ENCODE measurements around the gene SLC39A9.

Gene SLC39A9

GRCh38 chr14:69404883-69405282 lies 6.4 kb downstream of the SLC39A9 start (continued):
- TF ChIP-seq OSR1 (CRISPR knock-in tag; IDR thresholded peaks at IDR 0.05): no peak
- no peak for TF ChIP-seq ESRRG (CRISPR knock-in tag; IDR thresholded peaks at IDR 0.05)
- TF ChIP-seq, protein P1, sequence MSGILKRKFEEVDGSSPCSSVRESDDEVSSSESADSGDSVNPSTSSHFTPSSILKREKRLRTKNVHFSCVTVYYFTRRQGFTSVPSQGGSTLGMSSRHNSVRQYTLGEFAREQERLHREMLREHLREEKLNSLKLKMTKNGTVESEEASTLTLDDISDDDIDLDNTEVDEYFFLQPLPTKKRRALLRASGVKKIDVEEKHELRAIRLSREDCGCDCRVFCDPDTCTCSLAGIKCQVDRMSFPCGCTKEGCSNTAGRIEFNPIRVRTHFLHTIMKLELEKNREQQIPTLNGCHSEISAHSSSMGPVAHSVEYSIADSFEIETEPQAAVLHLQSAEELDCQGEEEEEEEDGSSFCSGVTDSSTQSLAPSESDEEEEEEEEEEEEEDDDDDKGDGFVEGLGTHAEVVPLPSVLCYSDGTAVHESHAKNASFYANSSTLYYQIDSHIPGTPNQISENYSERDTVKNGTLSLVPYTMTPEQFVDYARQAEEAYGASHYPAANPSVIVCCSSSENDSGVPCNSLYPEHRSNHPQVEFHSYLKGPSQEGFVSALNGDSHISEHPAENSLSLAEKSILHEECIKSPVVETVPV (CRISPR knock-in tag; IDR thresholded peaks at IDR 0.05): no peak
- no peak for TF ChIP-seq ZNF565 (CRISPR knock-in tag; conservative IDR thresholded peaks at IDR 0.05; ENCODE audit: low read depth)
- no peak for TF ChIP-seq ZFP30 (CRISPR knock-in tag; IDR thresholded peaks at IDR 0.05)
- no peak for TF ChIP-seq ZNF8 (CRISPR knock-in tag; IDR thresholded peaks at IDR 0.05)
- TF ChIP-seq RARB (CRISPR knock-in tag; IDR thresholded peaks at IDR 0.05): no peak
- no peak for TF ChIP-seq ZC3H10 (CRISPR knock-in tag; IDR thresholded peaks at IDR 0.05)

GRCh38 chr14:69405762-69406161 lies 7.3 kb downstream of the SLC39A9 start:
- TF ChIP-seq ESRRG (CRISPR knock-in tag; IDR thresholded peaks at IDR 0.05) (no peak), PATZ1 (CRISPR knock-in tag; IDR thresholded peaks at IDR 0.05; ENCODE audit: borderline replicate concordance) (no peak), CSDC2 (CRISPR knock-in tag; IDR thresholded peaks at IDR 0.05) (no peak), ZFP30 (CRISPR knock-in tag; IDR thresholded peaks at IDR 0.05) (no peak), PPARA (CRISPR knock-in tag; IDR thresholded peaks at IDR 0.05; ENCODE audit: borderline replicate concordance) (no peak), GLIS3 (CRISPR knock-in tag; IDR thresholded peaks at IDR 0.05) (no peak), TOX (CRISPR knock-in tag; IDR thresholded peaks at IDR 0.05; ENCODE audit: borderline replicate concordance) (no peak), RARB (CRISPR knock-in tag; IDR thresholded peaks at IDR 0.05) (no peak), ARNTL (CRISPR knock-in tag; IDR thresholded peaks at IDR 0.05; ENCODE audit: borderline replicate concordance, low read depth) (no peak), ZNF565 (CRISPR knock-in tag; conservative IDR thresholded peaks at IDR 0.05; ENCODE audit: low read depth) (no peak), ZNF70 (CRISPR knock-in tag; IDR thresholded peaks at IDR 0.05) (no peak), OSR1 (CRISPR knock-in tag; IDR thresholded peaks at IDR 0.05) (no peak)
- TF ChIP-seq, protein P2, sequence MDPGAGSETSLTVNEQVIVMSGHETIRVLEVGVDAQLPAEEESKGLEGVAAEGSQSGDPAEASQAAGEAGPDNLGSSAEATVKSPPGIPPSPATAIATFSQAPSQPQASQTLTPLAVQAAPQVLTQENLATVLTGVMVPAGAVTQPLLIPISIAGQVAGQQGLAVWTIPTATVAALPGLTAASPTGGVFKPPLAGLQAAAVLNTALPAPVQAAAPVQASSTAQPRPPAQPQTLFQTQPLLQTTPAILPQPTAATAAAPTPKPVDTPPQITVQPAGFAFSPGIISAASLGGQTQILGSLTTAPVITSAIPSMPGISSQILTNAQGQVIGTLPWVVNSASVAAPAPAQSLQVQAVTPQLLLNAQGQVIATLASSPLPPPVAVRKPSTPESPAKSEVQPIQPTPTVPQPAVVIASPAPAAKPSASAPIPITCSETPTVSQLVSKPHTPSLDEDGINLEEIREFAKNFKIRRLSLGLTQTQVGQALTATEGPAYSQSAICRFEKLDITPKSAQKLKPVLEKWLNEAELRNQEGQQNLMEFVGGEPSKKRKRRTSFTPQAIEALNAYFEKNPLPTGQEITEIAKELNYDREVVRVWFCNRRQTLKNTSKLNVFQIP (CRISPR knock-in tag; IDR thresholded peaks at IDR 0.05; ENCODE audit: borderline replicate concordance, low read depth): no peak
- no peak for ATAC-seq

DNA sequence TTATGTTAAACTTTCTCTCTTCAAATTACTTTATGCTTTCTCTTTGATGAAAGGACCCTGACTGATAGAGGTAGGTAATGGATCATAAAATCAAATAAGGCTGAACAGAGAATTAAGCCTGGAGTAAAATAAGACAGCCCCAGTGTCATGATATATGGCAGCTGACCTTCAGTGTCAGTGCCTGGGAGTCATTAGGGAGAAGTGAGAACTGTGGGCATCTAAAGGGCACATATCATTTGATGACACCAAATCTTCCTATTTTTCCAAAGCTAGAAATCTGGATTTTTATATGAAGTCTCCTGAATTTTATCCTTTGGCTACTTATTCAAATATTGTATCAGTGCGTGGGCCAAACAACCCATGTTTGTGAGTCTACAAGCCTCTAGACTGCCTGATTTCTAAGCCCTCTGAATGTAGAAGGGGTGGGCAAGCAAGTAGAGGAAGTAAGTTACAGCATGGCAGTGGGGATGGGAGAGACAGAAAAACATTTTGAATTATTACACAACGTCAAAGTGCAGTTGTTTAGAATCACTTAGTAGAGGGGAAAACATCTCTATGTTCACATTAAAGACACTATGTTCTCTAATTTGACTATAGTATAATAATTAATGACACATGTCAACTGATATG lies 10.0 kb downstream of the SLC39A9 start:
- TF ChIP-seq CSDC2 (CRISPR knock-in tag; IDR thresholded peaks at IDR 0.05) (no peak), SNAI2 (CRISPR knock-in tag; IDR thresholded peaks at IDR 0.05) (no peak), ZNF8 (CRISPR knock-in tag; IDR thresholded peaks at IDR 0.05) (no peak), OSR1 (CRISPR knock-in tag; IDR thresholded peaks at IDR 0.05) (no peak), TCF4 (CRISPR knock-in tag; IDR thresholded peaks at IDR 0.05; ENCODE audit: borderline replicate concordance) (no peak), TOX (CRISPR knock-in tag; IDR thresholded peaks at IDR 0.05; ENCODE audit: borderline replicate concordance) (no peak), ZFP30 (CRISPR knock-in tag; IDR thresholded peaks at IDR 0.05) (no peak), ZFP3 (CRISPR knock-in tag; IDR thresholded peaks at IDR 0.05) (no peak), RARB (CRISPR knock-in tag; IDR thresholded peaks at IDR 0.05) (no peak), ESRRG (CRISPR knock-in tag; IDR thresholded peaks at IDR 0.05) (no peak), ZNF565 (CRISPR knock-in tag; conservative IDR thresholded peaks at IDR 0.05; ENCODE audit: low read depth) (no peak), GLIS3 (CRISPR knock-in tag; IDR thresholded peaks at IDR 0.05) (no peak), ISL1 (CRISPR knock-in tag; IDR thresholded peaks at IDR 0.05) (no peak)
- TF ChIP-seq, protein P1 (CRISPR knock-in tag; IDR thresholded peaks at IDR 0.05): no peak
- TF ChIP-seq, protein P3, sequence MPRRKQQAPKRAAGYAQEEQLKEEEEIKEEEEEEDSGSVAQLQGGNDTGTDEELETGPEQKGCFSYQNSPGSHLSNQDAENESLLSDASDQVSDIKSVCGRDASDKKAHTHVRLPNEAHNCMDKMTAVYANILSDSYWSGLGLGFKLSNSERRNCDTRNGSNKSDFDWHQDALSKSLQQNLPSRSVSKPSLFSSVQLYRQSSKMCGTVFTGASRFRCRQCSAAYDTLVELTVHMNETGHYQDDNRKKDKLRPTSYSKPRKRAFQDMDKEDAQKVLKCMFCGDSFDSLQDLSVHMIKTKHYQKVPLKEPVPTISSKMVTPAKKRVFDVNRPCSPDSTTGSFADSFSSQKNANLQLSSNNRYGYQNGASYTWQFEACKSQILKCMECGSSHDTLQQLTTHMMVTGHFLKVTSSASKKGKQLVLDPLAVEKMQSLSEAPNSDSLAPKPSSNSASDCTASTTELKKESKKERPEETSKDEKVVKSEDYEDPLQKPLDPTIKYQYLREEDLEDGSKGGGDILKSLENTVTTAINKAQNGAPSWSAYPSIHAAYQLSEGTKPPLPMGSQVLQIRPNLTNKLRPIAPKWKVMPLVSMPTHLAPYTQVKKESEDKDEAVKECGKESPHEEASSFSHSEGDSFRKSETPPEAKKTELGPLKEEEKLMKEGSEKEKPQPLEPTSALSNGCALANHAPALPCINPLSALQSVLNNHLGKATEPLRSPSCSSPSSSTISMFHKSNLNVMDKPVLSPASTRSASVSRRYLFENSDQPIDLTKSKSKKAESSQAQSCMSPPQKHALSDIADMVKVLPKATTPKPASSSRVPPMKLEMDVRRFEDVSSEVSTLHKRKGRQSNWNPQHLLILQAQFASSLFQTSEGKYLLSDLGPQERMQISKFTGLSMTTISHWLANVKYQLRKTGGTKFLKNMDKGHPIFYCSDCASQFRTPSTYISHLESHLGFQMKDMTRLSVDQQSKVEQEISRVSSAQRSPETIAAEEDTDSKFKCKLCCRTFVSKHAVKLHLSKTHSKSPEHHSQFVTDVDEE (CRISPR knock-in tag; IDR thresholded peaks at IDR 0.05): no peak
- TF ChIP-seq, protein P4, sequence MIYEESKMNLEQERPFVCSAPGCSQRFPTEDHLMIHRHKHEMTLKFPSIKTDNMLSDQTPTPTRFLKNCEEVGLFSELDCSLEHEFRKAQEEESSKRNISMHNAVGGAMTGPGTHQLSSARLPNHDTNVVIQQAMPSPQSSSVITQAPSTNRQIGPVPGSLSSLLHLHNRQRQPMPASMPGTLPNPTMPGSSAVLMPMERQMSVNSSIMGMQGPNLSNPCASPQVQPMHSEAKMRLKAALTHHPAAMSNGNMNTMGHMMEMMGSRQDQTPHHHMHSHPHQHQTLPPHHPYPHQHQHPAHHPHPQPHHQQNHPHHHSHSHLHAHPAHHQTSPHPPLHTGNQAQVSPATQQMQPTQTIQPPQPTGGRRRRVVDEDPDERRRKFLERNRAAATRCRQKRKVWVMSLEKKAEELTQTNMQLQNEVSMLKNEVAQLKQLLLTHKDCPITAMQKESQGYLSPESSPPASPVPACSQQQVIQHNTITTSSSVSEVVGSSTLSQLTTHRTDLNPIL (CRISPR knock-in tag; IDR thresholded peaks at IDR 0.05; ENCODE audit: low read depth): no peak
- ATAC-seq: no peak

All from SK-N-SH treated with all-trans-retinoic acid at 6 μM for 48 hours (cell line).